ENCODE data around the gene IMMP2L.
"Not testable (repeated sequence)": the region's sequence is repeated elsewhere in the genome, so short reads cannot be mapped to it uniquely, and the experiment has no call there.

Gene IMMP2L

GRCh38 chr7:111329367-111330234 lies 232.7 kb downstream of the IMMP2L start:
- no peak for DNase-seq (ENCODE audit: low read depth)

- no peak for DNase-seq (ENCODE audit: low read depth)
These were observed 233.8 kb downstream of the IMMP2L start for GRCh38 chr7:111328487-111328886.

DNA sequence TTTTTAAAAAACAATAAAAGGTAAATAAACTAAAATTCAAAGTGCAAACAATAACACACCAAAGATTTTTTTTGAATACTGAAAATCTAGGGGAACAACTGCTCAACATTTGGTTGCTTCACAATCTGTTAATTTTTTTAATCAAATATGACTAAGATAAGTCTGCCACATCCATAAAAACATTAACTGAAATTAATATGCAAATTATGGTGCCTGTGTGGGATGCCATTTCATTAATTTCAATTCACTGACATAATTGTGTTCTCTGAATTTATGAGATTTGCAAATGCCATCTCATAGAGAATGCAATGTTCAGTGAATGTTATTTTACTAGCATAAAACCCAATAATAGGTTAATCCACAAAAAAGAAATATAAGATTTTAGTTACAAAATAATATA lies 237.5 kb downstream of the IMMP2L start:
- DNase-seq (ENCODE audit: low read depth), result no peak

DNA sequence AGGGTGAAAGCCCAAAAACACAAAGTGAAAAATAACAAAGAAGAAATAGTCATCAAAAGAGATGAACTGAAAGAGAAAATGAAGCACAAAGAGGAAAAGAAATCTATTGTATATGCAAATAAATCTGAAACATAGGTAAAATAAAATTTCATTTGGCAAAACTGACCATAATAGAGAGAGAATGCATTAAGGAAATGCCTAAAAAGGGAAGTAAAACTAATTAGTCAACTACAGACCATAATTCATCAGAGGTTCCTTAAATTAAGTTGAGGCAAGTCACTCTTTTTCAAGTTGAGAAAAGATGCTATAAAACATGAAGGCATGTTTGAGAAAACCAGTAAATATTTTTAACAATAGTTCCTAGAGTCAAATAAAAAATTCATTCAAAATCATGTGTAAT lies 238.1 kb downstream of the IMMP2L start:
- DNase-seq (ENCODE audit: low read depth), result no peak

DNA sequence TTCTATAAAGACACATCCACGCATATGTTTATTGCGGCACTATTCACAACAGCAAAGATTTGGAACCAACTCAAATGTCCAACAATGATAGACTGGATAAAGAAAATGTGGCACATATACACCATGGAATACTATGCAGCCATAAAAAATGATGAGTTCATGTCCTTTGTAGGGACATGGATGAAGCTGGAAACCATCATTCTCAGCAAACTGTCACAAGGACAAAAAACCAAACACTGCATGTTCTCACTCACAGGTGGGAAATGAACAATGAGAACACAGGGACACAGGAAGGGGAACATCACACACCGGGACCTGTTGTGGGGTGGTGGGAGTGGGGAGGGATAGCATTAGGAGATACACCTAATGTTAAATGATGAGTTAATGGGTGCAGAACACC lies 238.6 kb downstream of the IMMP2L start:
- DNase-seq (ENCODE audit: low read depth), result not testable (repeated sequence)

DNA sequence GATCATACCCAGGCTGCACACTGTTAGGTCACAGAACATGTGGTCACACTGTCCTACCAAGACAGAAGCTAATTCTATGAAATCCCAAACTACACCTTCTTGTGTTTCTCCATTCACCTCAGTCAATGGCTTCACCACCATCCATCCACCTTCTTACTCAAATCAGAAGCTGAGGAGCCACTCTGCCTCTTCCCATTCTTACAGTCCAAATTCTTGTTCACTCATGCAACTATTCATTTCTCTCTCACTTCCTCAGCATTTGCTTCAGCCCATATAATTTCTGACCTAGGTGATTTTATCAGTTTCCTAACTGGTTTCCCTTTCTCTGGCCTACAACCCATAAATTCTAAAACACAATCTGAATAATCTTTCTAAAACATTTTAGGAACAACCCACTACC lies 242.2 kb downstream of the IMMP2L start:
- DNase-seq (ENCODE audit: low read depth), result no peak

DNA sequence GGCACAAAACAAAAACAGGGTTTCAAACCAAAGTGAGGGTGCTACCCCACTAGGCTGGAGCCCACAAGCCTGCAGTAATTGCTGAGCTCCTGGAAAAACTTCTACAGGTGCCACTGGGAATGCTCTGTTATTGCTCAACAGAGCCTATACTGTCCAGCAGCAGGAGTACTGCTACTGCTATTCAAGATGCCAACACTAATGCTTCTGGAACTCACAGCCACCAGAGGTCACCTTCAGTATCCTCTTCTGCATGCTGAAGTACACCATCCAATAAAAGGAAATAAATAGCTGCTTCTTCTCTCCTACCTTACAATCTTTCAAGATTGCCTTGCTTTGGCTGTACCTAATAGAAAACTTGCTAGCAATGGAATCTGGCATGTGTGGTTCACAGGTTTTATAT lies 249.3 kb downstream of the IMMP2L start:
- DNase-seq (ENCODE audit: low read depth), result no peak

- no peak for DNase-seq (ENCODE audit: low read depth)
These were observed 253.6 kb downstream of the IMMP2L start for GRCh38 chr7:111308691-111309090.

DNA sequence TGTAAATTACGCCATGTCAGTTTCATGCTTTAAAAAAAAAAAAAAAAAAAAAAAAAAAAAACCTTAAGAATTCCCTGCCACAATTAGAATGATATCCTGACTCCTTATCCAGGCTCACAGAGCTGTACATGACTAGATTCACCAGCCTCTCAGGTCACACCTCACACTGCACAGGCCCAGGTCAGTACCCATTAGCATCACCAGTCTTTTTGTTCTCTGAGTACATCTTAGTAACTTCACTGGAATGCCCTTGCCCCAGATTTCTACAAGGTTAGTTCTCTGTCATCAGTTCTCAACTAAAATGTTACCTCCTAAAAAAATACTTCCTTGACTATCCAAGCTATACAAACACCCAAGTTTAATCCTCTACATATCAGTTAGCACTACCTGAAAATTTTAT lies 260.4 kb downstream of the IMMP2L start:
- no peak for DNase-seq (ENCODE audit: low read depth)

- DNase-seq (ENCODE audit: low read depth), result no peak
These were observed 267.8 kb downstream of the IMMP2L start for GRCh38 chr7:111294494-111294893.

DNA sequence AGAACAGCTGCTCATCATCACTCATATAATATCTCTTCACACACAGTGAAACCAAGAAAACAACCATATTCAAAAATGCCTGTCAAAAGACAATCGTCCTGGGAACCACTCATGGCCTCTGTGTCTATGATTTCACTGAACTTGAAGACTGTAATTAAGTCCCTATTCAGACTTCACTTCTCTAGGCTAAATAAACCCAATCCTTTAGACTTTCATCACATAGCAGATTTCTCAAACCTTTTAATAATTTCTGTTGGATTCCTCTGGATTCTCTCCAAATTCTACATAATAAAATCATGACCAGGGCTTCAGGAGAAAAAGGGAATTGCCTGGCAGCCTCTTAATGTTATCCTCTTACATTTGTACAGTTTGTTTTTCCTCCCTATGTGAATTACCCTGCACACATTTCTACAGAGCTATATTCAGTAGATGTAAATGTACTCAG lies 270.2 kb downstream of the IMMP2L start:
- no peak for DNase-seq (ENCODE audit: low read depth)

- no peak for DNase-seq (ENCODE audit: low read depth)
These were observed 271.3 kb downstream of the IMMP2L start for GRCh38 chr7:111290982-111291381.

DNA sequence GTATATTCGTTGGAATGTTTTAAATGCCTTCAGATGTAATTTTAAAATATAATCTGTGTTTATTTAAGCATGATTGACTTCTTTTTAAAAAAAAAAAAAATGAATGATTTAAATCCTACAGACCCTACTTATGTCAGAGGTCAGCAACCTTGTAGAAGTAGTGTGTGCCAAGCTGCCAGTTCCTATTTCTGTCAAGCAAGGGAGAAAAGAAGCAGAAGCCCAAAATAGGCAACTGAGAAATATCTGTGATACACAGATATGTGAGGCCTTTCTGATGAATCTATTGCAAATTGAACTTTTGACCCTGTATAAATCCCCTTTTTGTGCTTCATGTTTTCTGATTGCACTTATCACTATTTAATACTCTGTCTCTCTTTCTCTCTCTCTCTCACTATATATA lies 271.9 kb downstream of the IMMP2L start:
- no peak for DNase-seq (ENCODE audit: low read depth)

DNA sequence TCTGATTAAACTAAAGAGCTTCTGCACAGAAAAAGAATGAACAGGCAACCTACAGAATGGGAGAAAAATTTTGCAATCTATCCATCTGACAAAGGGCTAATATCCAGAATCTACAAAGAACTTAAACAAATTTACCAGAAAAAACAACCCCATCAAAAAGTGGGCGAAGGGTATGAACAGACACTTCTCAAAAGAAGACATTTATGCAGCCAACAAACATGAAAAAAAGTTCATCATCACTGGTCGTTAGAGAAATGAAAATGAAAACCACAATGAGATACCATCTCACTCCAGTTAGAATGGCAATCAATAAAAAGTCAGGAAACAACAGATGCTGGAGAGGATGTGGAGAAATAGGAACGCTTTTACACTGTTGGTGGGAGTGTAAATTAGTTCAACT lies 273.9 kb downstream of the IMMP2L start:
- not testable (repeated sequence) for DNase-seq (ENCODE audit: low read depth)

- DNase-seq (ENCODE audit: low read depth), result no peak
These were observed 279.7 kb downstream of the IMMP2L start for GRCh38 chr7:111282626-111283025.

- no peak for DNase-seq (ENCODE audit: low read depth)
These were observed 287.4 kb downstream of the IMMP2L start for GRCh38 chr7:111274857-111275256.

DNA sequence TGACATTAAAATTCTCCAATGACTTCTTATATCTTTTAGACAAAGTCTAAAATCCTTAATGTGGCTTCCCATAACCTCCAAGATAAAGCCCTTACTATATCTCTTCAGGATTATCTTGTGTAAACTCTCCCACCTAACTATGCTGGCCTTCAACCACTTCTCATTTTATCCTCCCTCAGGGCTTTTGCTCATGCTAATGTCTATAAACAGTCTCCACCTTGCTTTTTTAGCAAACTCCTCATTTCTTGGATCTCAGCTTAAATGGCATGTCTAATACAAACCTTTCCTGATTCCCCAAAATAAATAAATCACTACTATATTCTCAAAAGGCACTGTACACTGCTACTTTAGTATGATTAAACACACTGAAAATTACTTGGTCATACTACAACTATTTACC lies 290.2 kb downstream of the IMMP2L start:
- DNase-seq (ENCODE audit: low read depth), result no peak

DNA sequence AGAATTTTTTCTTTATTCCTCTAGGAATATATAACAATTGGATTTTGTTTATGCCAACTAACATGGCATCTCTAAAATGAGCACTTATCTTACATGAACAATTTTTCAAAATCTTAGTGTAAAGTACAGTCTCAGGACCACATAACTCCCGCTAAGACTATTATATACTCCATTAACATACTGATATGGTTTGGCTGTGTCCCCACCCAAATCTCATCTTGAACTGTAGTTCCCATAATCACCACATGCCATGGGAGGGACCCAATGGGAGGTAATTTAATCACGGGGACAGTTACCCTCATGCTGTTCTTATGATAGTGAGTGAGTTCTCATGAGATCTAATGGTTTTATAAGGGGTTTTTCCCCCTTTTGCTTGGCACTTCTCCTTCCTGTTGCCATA lies 291.5 kb downstream of the IMMP2L start:
- DNase-seq (ENCODE audit: low read depth), result not testable (repeated sequence)

- DNase-seq (ENCODE audit: low read depth), result no peak
These were observed 293.4 kb downstream of the IMMP2L start for GRCh38 chr7:111268941-111269340.

- no peak for DNase-seq (ENCODE audit: low read depth)
These were observed 295.7 kb downstream of the IMMP2L start for GRCh38 chr7:111266613-111267012.

DNA sequence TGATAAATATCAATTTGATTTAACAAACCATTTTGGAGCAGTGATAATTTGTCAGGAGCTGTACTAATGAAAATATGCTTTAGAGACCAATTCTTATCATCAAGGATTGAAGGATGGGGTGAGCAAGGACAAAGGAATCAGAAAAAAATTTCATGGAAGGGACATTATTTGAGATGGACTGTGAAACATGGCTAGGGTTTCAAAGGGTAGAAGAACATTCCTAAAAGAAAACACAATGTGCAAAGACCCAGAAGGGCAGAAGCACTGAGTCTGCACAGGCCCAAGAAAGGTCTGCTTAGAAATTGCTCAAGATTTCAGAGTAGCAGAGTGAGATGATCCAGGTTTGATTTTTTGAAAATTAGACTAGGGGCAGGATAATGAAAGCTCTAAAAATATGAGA lies 296.9 kb downstream of the IMMP2L start:
- DNase-seq (ENCODE audit: low read depth), result no peak

DNA sequence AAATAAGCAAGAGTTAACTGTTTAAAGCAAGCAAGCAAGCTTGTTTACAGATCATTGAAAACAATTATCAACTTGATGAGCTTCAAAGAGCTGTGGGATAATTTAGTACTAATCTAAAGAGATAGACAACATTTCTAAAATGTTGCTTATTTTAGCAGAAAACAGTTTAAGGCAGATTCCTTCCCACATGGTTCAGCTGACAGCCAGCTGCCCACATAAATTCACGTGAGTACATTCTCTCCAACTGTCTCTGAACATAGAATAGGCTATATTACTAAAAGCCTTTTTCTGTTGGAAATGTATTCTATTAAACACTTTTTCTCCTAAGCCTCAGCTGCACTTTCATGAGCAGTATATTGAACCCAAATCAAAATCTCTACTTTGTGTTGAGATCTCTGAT lies 297.3 kb downstream of the IMMP2L start:
- no peak for DNase-seq (ENCODE audit: low read depth)

DNA sequence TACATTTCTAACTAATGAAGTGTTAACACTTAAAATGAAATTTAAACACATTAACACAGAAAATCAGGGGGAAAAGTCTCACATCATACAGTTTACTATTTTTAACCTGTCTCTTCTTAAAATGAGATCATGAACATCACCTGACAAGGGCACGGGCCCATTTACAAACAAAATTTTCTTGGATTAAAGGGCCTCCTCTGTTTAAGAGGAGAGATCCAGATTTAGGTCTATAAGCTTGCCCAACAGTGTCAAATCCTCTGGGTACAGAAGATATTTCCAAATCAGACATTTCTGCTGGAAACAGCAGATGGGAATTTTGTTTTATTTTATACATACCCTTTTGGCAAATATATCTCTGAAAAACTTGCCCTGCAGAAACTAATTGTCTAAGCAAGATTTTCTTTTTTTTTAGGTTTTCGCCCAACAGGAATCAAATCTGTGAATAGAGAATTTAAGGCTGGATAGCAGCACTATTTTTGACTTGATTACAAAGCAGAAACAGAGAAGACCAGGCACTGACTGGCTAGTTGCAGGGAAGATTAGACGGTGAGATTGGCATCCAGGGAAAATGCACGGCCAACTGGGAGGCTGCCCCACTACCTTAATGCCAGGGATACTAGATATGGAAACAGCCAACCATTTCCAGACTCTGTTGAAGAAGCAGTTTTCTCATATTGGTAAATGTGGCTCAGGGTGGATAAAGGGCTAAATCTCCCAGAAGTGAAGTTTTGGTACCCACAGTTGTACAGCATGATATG lies 298.0 kb downstream of the IMMP2L start:
- no peak for DNase-seq (ENCODE audit: low read depth)
